ENCODE measurements around the gene FCHSD2.
A peak's percentile ranks its signal among the peaks of the same experiment; 100 is the strongest.
"Not testable (repeated sequence)": the region's sequence is repeated elsewhere in the genome, so short reads cannot be mapped to it uniquely, and the experiment has no call there.

FCHSD2 gene

DNA sequence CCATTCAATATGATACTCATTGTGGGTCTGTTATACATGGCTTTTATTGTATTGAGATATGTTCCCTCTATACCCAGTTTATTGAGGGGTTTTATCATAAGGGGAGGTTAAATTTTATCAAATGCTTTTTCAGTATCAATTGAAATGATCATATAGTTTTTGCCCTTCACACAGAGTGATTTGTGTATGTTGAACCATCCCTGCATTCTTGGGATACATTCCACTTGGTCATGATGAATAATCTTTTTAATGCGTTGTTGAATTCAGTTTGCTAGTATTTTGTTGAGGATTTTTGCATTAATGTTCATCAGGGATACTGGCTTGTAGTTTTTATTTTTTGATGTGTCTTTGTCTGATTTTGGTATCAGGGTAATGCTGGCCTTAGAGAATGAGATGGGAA lies 229.9 kb downstream of the FCHSD2 start (continued):
- no peak for TF ChIP-seq ZFP3 (tag by site-specific recombination; IDR thresholded peaks at IDR 0.05; ENCODE audit: low read depth)
- no peak for TF ChIP-seq KLF9 (tag by site-specific recombination; IDR thresholded peaks at IDR 0.05; ENCODE audit: low read depth)
- TF ChIP-seq ZNF785 (tag by site-specific recombination; IDR thresholded peaks at IDR 0.05), result no peak
- TF ChIP-seq ZNF629 (tag by site-specific recombination; IDR thresholded peaks at IDR 0.05), result no peak
- TF ChIP-seq ZNF768 (tag by site-specific recombination; IDR thresholded peaks at IDR 0.05), result no peak

DNA sequence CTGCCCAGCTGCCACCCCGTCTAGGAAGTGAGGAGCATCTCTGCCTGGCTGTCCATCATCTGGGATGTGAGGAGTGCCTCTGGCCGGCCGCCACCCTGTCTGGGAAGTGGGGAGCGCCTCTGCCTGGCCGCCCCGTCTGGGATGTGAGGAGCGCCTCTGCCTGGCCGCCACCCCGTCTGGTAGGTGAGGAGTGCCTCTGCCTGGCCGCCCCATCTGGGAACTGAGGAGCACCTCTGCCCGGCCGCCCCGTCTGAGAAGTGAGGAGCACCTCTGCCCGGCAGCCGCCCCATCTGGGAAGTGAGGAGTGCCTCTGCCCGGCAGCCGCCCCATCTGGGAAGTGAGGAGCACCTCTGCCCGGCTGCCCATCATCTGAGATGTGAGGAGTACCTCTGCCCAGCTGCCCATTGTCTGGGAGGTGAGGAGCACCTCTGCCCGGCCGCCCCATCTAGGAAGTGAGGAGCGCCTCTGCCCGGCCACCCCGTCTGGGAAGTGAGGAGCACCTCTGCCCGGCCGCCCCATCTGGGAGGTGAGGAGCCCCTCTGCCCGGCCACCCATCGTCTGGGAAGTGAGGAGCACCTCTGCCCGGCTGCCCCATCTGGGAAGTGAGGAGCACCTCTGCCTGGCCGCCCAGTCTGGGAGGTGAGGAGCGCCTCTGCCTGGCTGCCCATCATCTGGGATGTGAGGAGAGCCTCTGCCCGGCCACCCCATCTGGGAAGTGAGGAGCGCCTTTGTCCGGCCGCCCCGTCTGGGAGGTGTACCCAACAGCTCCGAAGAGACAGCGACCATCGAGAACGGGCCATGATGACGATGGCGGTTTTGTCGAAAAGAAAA lies 232.3 kb downstream of the FCHSD2 start:
- H3K4me3 ChIP-seq (ENCODE audit: low read depth, low read length); H3K4me1 ChIP-seq (ENCODE audit: control insufficient read depth, insufficient read depth, low read length); H3K36me3 ChIP-seq (ENCODE audit: control insufficient read depth in 2 of 2, insufficient read depth in 1 of 2, low read length in 2 of 2); H3K27ac ChIP-seq (ENCODE audit: extremely low read depth, low read depth, low read length); H3K9me3 ChIP-seq (ENCODE audit: control insufficient read depth, insufficient read depth, low read depth, low read length); POLR2A ChIA-PET: not testable (repeated sequence)
- CTCF ChIA-PET, result interaction anchor here (0.6 kb wide), 1 partner anchor 78 kb away, joined by 3 read pairs; no protein-coding TSS in a partner anchor

DNA sequence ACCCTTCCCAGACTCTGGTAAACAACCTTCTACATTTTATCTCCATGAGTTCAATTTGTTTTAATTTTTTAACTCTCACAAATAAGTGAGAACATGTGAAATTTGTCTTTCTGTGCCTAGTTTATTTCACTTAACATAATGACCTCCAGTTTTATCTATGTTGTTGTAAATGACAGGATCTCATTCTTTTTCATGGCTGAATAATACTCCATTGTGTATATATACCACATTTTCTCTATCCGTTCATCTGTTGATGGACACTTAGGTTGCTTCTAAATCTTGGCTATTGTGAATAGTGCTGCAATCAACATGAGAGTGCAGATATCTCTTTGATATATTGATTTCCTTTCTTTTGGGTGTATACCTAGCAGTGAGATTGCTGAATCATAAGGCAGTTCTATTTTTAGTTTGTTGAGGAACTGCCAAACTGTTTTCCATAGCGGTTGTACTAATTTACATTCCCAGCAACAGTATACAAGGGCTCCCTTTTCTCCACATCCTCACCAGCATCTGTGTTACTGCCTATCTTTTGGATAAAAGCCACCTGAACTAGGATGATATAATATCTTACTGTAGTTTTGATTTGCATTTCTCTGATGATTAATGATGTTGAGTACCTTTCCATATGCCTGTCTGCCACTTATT lies 234.0 kb downstream of the FCHSD2 start:
- H3K4me3 ChIP-seq (ENCODE audit: low read depth, low read length), result no peak overlapping the region
- no peaks in the 10 kb centered on the region for H3K4me1 ChIP-seq (ENCODE audit: control insufficient read depth, insufficient read depth, low read length)
- no peak overlapping the region for H3K27ac ChIP-seq (ENCODE audit: extremely low read depth, low read depth, low read length)
- TF ChIP-seq ZNF585B (tag by site-specific recombination; IDR thresholded peaks at IDR 0.05) (no peak), ZFP69B (tag by site-specific recombination; IDR thresholded peaks at IDR 0.05) (no peak), ZNF146 (tag by site-specific recombination; IDR thresholded peaks at IDR 0.05) (peak; percentile 76), ZNF292 (tag by site-specific recombination; IDR thresholded peaks at IDR 0.05; ENCODE audit: borderline replicate concordance, low read depth) (no peak), ZNF660 (tag by site-specific recombination; IDR thresholded peaks at IDR 0.05) (no peak)
- no peaks in the 10 kb centered on the region for H3K36me3 ChIP-seq (ENCODE audit: control insufficient read depth in 2 of 2, insufficient read depth in 1 of 2, low read length in 2 of 2)
- POLR2A ChIA-PET, result no interaction called here
- H3K9me3 ChIP-seq (ENCODE audit: control insufficient read depth, insufficient read depth, low read depth, low read length), result no peaks in the 10 kb centered on the region
- CTCF ChIA-PET, result no interaction called here

DNA sequence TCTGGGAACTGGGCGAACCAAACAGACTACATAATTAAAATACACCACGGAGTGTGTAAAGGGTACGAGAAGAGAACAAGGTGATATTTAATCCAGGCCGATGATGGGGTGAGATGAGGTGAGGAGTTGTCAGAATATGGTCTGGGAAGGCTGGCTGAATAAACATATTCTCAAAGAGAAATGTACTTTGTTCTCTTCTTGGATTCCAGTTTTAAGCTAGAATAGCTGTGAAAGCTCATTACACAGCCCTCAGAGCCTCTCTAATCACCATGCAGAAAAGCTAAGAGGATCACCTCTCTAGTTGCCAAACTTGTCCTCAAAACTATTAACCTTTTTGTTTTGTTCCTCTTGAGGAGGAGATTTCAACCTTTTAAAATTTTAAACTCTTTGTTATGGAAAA lies 238.1 kb downstream of the FCHSD2 start:
- CTCF ChIA-PET, result no interaction called here
- no peak overlapping the region for H3K27ac ChIP-seq (ENCODE audit: extremely low read depth, low read depth, low read length)
- H3K4me1 ChIP-seq (ENCODE audit: control insufficient read depth, insufficient read depth, low read length), result no peaks in the 10 kb centered on the region
- H3K9me3 ChIP-seq (ENCODE audit: control insufficient read depth, insufficient read depth, low read depth, low read length), result no peaks in the 10 kb centered on the region
- no peaks in the 10 kb centered on the region for H3K36me3 ChIP-seq (ENCODE audit: control insufficient read depth in 2 of 2, insufficient read depth in 1 of 2, low read length in 2 of 2)
- POLR2A ChIA-PET, result no interaction called here
- TF ChIP-seq ZNF341 (tag by site-specific recombination; IDR thresholded peaks at IDR 0.05; ENCODE audit: low read depth), result no peak
- TF ChIP-seq ZNF521 (tag by site-specific recombination; IDR thresholded peaks at IDR 0.05), result no peak
- TF ChIP-seq ZNF560 (tag by site-specific recombination; IDR thresholded peaks at IDR 0.05; ENCODE audit: borderline replicate concordance), result no peak
- H3K4me3 ChIP-seq (ENCODE audit: low read depth, low read length), result no peak overlapping the region

DNA sequence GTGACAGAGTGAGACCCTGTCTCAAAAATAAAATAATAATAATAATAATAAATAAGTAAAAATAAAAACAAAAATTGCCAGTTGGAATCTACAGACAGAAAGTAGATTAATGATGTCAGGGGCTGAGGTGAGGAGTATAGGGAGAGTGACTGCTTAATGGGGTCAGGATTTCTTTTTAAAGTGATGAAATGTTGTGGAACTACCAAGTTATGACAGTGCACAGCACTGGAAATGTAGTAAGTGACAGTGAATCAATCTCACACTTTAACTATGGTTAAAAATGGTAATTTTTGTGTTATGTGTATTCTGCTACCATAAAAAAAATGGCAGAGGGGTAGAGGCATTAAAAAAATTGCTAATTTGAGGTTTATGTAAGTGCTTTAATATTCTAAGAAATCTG lies 240.7 kb downstream of the FCHSD2 start:
- Histone ChIP-seq H3K36me3 (ENCODE audit: control insufficient read depth in 2 of 2, insufficient read depth in 1 of 2, low read length in 2 of 2) (no peaks in the 10 kb centered on the region), H3K4me1 (ENCODE audit: control insufficient read depth, insufficient read depth, low read length) (no peaks in the 10 kb centered on the region), H3K4me3 (ENCODE audit: low read depth, low read length) (no peak overlapping the region), H3K27ac (ENCODE audit: extremely low read depth, low read depth, low read length) (no peak overlapping the region), H3K9me3 (ENCODE audit: control insufficient read depth, insufficient read depth, low read depth, low read length) (no peaks in the 10 kb centered on the region)
- CTCF ChIA-PET, result no interaction called here
- POLR2A ChIA-PET, result no interaction called here
- TF ChIP-seq ZNF514 (tag by site-specific recombination; IDR thresholded peaks at IDR 0.05) (no peak), YY1 (tag by site-specific recombination; IDR thresholded peaks at IDR 0.05) (no peak), ZNF768 (tag by site-specific recombination; IDR thresholded peaks at IDR 0.05) (no peak)
- TF ChIP-seq, protein P1, sequence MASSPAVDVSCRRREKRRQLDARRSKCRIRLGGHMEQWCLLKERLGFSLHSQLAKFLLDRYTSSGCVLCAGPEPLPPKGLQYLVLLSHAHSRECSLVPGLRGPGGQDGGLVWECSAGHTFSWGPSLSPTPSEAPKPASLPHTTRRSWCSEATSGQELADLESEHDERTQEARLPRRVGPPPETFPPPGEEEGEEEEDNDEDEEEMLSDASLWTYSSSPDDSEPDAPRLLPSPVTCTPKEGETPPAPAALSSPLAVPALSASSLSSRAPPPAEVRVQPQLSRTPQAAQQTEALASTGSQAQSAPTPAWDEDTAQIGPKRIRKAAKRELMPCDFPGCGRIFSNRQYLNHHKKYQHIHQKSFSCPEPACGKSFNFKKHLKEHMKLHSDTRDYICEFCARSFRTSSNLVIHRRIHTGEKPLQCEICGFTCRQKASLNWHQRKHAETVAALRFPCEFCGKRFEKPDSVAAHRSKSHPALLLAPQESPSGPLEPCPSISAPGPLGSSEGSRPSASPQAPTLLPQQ (tag by site-specific recombination; IDR thresholded peaks at IDR 0.05), result no peak

Data from HEK293 (cell line).